Measurements from ENCODE around the gene TAOK3.

GRCh38 chr12:118175823-118176447 lies 196.8 kb downstream of the TAOK3 start:
- no peak for TF ChIP-seq CTCF (conservative IDR thresholded peaks at IDR 0.05 in 1 of 2, IDR thresholded peaks at IDR 0.05 in 1 of 2; ENCODE audit: extremely low read depth in 1 of 2, insufficient read depth in 1 of 2, low read depth in 1 of 2, low read length in 2 of 2)
- TF ChIP-seq EZH2 (IDR thresholded peaks at IDR 0.05; ENCODE audit: borderline replicate concordance, low read length) = no peak
